ENCODE data around the gene IL10RB.

The IL10RB gene

GRCh38 chr21:33339918-33340317 lies 73.8 kb downstream of the IL10RB start:
- DNase-seq: no peak

DNA sequence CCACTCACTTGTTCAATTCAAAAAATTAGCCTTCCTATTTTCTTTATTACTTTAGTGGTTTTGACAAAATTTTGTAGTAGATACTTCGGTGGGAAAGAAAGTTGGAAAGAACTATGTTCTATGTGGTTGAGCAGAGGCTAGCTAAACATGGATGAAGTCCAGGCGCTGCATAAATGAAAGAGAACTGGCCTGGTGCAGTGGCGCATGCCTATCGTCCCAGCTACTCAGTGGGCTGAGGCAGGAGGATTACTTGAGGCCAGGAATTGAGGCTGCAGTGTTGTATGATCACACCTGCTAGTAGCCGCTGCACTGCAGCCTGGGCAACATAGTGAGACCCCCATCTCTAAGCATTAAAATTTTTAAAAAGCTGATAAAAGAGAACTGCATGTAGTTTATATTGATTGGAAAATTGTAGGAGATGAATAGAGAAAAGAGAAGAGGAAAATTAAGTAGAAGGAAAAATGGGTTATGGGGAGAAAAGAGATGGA lies 79.6 kb downstream of the IL10RB start:
- no peak for DNase-seq

Data from KG1 (cell line).